Ishikawa (cell line): ENCODE data around the gene STARD3.

Experiments
- CEBPB ChIP-seq: IDR thresholded peaks from 2 replicates; pipeline ENCODE4 v1.6.1; 2012
- CREB1 ChIP-seq: IDR thresholded peaks from 2 replicates; pipeline ENCODE4 v1.6.1; 2012; ENCODE audit warnings: low read depth
- EGR1 ChIP-seq: IDR thresholded peaks from 2 replicates; pipeline ENCODE4 v1.6.1; 2012
- EP300 ChIP-seq: IDR thresholded peaks from 2 replicates; pipeline ENCODE4 v1.6.1; 2012; ENCODE audit warnings: borderline replicate concordance
- FOXM1 ChIP-seq: IDR thresholded peaks from 2 replicates; pipeline ENCODE4 v1.6.1; 2012; ENCODE audit warnings: low read depth, borderline replicate concordance
- MAX ChIP-seq: IDR thresholded peaks from 2 replicates; pipeline ENCODE4 v1.6.1; 2012
- NFIC ChIP-seq: IDR thresholded peaks from 2 replicates; pipeline ENCODE4 v1.6.1; 2012
- RAD21 ChIP-seq: IDR thresholded peaks from 2 replicates; pipeline ENCODE4 v1.6.1; 2012; ENCODE audit warnings: low read depth
- REST ChIP-seq: IDR thresholded peaks from 2 replicates; pipeline ENCODE4 v1.6.1; 2012; ENCODE audit warnings: low read depth, mild to moderate bottlenecking
- TAF1 ChIP-seq: IDR thresholded peaks from 2 replicates; pipeline ENCODE4 v1.6.1; 2012; ENCODE audit warnings: low read depth, mild to moderate bottlenecking
- TCF12 ChIP-seq: IDR thresholded peaks from 2 replicates; pipeline ENCODE4 v1.6.1; 2012; ENCODE audit warnings: low read depth
- TEAD4 ChIP-seq: IDR thresholded peaks from 2 replicates; pipeline ENCODE4 v1.6.1; 2012
- USF1 ChIP-seq: IDR thresholded peaks from 2 replicates; pipeline ENCODE4 v1.6.1; 2012
- YY1 ChIP-seq: IDR thresholded peaks from 2 replicates; pipeline ENCODE4 v1.6.1; 2012; ENCODE audit warnings: low read depth
- ZBTB7A ChIP-seq: IDR thresholded peaks from 2 replicates; pipeline ENCODE4 v1.6.1; 2012; ENCODE audit warnings: low read depth

The STARD3 gene

GRCh38 chr17:39661744-39662541, 25.0 kb downstream of the STARD3 start:
- peak; percentile 58; the same call in 1 of the 2 replicates for TF ChIP-seq ZBTB7A
- TF ChIP-seq EGR1, result no peak

- TF ChIP-seq RAD21, result no peak
- TF ChIP-seq MAX, result peak; percentile 77
- peak; percentile 100 for TF ChIP-seq TCF12
- TF ChIP-seq ZBTB7A, result peak; percentile 79; the same call in 1 of the 2 replicates
- TF ChIP-seq EGR1, result peak; percentile 70; the same call in 1 of the 2 replicates
- no peak for TF ChIP-seq USF1
- peak; percentile 74; the same call in 1 of the 2 replicates for TF ChIP-seq YY1
- peak; percentile 97 for TF ChIP-seq NFIC
- TF ChIP-seq EP300, result peak; percentile 93
- TF ChIP-seq FOXM1, result peak; percentile 72
- TF ChIP-seq TEAD4, result peak; percentile 93
- no peak for TF ChIP-seq CREB1
Measured at GRCh38 chr17:39662551-39663339, 25.8 kb downstream of the STARD3 start.

GRCh38 chr17:39663340-39663687, 26.4 kb downstream of the STARD3 start:
- TF ChIP-seq REST, result no peak
- TF ChIP-seq YY1, result no peak
- no peak for TF ChIP-seq TAF1
- TF ChIP-seq ZBTB7A, result no peak
- TF ChIP-seq TEAD4, result no peak
- TF ChIP-seq MAX, result no peak
- TF ChIP-seq NFIC, result no peak
- TF ChIP-seq RAD21, result no peak
- TF ChIP-seq FOXM1, result no peak
- no peak for TF ChIP-seq CREB1
- no peak for TF ChIP-seq EP300
- no peak for TF ChIP-seq EGR1
- no peak for TF ChIP-seq TCF12
- TF ChIP-seq USF1, result no peak
- TF ChIP-seq CEBPB, result no peak

GRCh38 chr17:39663688-39664580, 27.0 kb downstream of the STARD3 start:
- TF ChIP-seq RAD21 (no peak; the same call in 1 of the 2 replicates), USF1 (no peak), MAX (peak; percentile 36), NFIC (no peak), CEBPB (no peak), YY1 (no peak), REST (no peak), CREB1 (no peak), TEAD4 (no peak), ZBTB7A (peak; percentile 5; the same call in 1 of the 2 replicates), TAF1 (no peak), FOXM1 (no peak), EGR1 (no peak), EP300 (no peak; the same call in 1 of the 2 replicates), TCF12 (peak; percentile 37; the same call in 1 of the 2 replicates)
